Prostate gland (tissue), 2 donors: ENCODE measurements around the gene ZNF385D.

Experiments used
- POLR2A ChIP-seq: fragments of 450-650 bp; IDR thresholded peaks from one replicate; pipeline ENCODE4 v1.6.1; 2016; ENCODE audit warnings: antibody characterized with exemption, mild to moderate bottlenecking
- POLR2AphosphoS5 ChIP-seq: sonication (generic); formaldehyde crosslinking; IDR thresholded peaks from one replicate; pipeline ENCODE4 v1.6.1; 2017; ENCODE audit warnings: antibody characterized with exemption
- TF ChIP-seq, protein P1 (sequence below), 4 experiments: fragments of 200-600 bp in 2 of 4; fragments of 450-650 bp in 2 of 4; sonication (generic) in 2 of 4; IDR thresholded peaks; 1 replicate in 3 of 4; 2 replicates in 1 of 4; pipeline ENCODE4 v1.5.1; 2016 to 2019; ENCODE audit warnings: antibody characterized with exemption in 4 of 4, mild to moderate bottlenecking in 2 of 4, moderate library complexity in 2 of 4

DNA sequence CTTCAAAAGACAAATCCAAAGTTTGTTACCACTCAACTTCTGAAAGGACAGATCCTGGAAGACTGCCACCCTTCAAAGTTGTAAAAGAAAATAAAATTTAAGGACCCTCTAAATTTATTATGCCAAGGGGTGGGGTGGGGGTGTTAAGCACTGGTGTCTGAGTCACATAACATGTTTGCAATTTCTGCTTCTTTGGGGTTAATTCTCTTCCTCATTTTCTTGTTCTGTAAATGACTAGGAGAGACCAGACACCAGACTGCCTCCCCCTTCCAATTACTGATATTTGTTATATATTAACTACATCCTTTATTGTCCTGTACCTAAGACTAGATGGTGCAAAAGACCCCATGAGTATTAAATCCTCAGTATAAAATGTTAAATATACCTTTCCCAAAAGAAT is 242.8 kb downstream of the ZNF385D start:
- TF ChIP-seq POLR2A: no peak
- TF ChIP-seq, protein P1, sequence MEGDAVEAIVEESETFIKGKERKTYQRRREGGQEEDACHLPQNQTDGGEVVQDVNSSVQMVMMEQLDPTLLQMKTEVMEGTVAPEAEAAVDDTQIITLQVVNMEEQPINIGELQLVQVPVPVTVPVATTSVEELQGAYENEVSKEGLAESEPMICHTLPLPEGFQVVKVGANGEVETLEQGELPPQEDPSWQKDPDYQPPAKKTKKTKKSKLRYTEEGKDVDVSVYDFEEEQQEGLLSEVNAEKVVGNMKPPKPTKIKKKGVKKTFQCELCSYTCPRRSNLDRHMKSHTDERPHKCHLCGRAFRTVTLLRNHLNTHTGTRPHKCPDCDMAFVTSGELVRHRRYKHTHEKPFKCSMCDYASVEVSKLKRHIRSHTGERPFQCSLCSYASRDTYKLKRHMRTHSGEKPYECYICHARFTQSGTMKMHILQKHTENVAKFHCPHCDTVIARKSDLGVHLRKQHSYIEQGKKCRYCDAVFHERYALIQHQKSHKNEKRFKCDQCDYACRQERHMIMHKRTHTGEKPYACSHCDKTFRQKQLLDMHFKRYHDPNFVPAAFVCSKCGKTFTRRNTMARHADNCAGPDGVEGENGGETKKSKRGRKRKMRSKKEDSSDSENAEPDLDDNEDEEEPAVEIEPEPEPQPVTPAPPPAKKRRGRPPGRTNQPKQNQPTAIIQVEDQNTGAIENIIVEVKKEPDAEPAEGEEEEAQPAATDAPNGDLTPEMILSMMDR (IDR thresholded peaks at IDR 0.05): no peak
- TF ChIP-seq POLR2AphosphoS5: no peak
